Measurements from ENCODE around the gene CHRM2.

The CHRM2 gene

GRCh38 chr7:136964347-136964746 is 95.9 kb downstream of the CHRM2 start:
- DNase-seq = no peak

GRCh38 chr7:136966825-136967224 is 98.4 kb downstream of the CHRM2 start:
- no peak for DNase-seq

- no peak for DNase-seq
These were observed 101.3 kb downstream of the CHRM2 start for GRCh38 chr7:136969761-136970160.

- DNase-seq = no peak
These were observed 103.3 kb downstream of the CHRM2 start for GRCh38 chr7:136971776-136972175.

GRCh38 chr7:136976504-136977251 is 108.2 kb downstream of the CHRM2 start:
- no peak for DNase-seq

GRCh38 chr7:136993377-136993776 is 124.9 kb downstream of the CHRM2 start:
- no peak for DNase-seq

GRCh38 chr7:136997735-136998134 is 129.3 kb downstream of the CHRM2 start:
- DNase-seq = no peak

- no peak for DNase-seq
These were observed 130.0 kb downstream of the CHRM2 start for GRCh38 chr7:136998495-136998894.

GRCh38 chr7:137000621-137001020 is 132.2 kb downstream of the CHRM2 start:
- DNase-seq = no peak

- DNase-seq = no peak
These were observed 132.6 kb downstream of the CHRM2 start for GRCh38 chr7:137001041-137001440.

GRCh38 chr7:137001478-137001877 is 133.0 kb downstream of the CHRM2 start:
- DNase-seq = no peak

GRCh38 chr7:137003086-137003485 is 134.6 kb downstream of the CHRM2 start:
- no peak for DNase-seq

- no peak for DNase-seq
These were observed 135.1 kb downstream of the CHRM2 start for GRCh38 chr7:137003566-137003965.

GRCh38 chr7:137005873-137006272 is 137.4 kb downstream of the CHRM2 start:
- DNase-seq = no peak

GRCh38 chr7:137006293-137006692 is 137.8 kb downstream of the CHRM2 start:
- DNase-seq = no peak

- no peak for DNase-seq
These were observed 138.7 kb downstream of the CHRM2 start for GRCh38 chr7:137007001-137007694.

GRCh38 chr7:137009404-137009803 is 141.0 kb downstream of the CHRM2 start:
- no peak for DNase-seq

- no peak for DNase-seq
These were observed 146.6 kb downstream of the CHRM2 start for GRCh38 chr7:137015015-137015414.

GRCh38 chr7:137017221-137017620 is 148.8 kb downstream of the CHRM2 start:
- DNase-seq = no peak

- no peak for DNase-seq
These were observed 150.0 kb downstream of the CHRM2 start for GRCh38 chr7:137018468-137018867.

GRCh38 chr7:137020351-137020750 is 151.9 kb downstream of the CHRM2 start:
- DNase-seq = peak; percentile 70

GRCh38 chr7:137025469-137026175 is 157.2 kb downstream of the CHRM2 start:
- DNase-seq = no peak

GRCh38 chr7:137026176-137026500 is 157.7 kb downstream of the CHRM2 start:
- DNase-seq = no peak

GRCh38 chr7:137032436-137032835 is 164.0 kb downstream of the CHRM2 start:
- no peak for DNase-seq

All from NCI-H2029 (cell line).